Activated CD8-positive, alpha-beta memory T cell treated with anti-CD3 and anti-CD28 coated beads, Interleukin-2, amount 50 U/mL, for 1 hour (primary cell): Measurements from ENCODE around the gene FDX2.
"Not testable (repeated sequence)": the region's sequence is repeated elsewhere in the genome, so short reads cannot be mapped to it uniquely, and the experiment has no call there.

Experiments used
- DNase-seq: peaks from one replicate; pipeline ENCODE4 v3.0.0-alpha.2; 2020; ENCODE audit errors: extremely low read depth

The FDX2 gene

DNA sequence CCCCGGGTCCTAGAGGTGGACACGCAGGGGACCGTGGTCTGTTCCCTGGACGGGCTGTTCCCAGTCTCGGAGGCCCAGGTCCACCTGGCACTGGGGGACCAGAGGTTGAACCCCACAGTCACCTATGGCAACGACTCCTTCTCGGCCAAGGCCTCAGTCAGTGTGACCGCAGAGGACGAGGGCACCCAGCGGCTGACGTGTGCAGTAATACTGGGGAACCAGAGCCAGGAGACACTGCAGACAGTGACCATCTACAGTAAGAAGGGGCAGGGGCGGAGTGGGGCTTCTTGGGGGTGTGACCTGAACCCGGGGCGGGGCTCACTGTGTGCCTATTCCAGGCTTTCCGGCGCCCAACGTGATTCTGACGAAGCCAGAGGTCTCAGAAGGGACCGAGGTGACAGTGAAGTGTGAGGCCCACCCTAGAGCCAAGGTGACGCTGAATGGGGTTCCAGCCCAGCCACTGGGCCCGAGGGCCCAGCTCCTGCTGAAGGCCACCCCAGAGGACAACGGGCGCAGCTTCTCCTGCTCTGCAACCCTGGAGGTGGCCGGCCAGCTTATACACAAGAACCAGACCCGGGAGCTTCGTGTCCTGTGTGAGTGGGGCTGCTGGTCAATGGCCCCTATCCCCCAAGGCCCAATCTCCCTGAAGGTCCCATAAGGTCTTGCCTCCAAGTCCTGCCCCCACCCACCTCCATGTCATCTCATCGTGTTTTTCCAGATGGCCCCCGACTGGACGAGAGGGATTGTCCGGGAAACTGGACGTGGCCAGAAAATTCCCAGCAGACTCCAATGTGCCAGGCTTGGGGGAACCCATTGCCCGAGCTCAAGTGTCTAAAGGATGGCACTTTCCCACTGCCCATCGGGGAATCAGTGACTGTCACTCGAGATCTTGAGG, 31.5 kb downstream of the FDX2 start:
- DNase-seq, result no peak

DNA sequence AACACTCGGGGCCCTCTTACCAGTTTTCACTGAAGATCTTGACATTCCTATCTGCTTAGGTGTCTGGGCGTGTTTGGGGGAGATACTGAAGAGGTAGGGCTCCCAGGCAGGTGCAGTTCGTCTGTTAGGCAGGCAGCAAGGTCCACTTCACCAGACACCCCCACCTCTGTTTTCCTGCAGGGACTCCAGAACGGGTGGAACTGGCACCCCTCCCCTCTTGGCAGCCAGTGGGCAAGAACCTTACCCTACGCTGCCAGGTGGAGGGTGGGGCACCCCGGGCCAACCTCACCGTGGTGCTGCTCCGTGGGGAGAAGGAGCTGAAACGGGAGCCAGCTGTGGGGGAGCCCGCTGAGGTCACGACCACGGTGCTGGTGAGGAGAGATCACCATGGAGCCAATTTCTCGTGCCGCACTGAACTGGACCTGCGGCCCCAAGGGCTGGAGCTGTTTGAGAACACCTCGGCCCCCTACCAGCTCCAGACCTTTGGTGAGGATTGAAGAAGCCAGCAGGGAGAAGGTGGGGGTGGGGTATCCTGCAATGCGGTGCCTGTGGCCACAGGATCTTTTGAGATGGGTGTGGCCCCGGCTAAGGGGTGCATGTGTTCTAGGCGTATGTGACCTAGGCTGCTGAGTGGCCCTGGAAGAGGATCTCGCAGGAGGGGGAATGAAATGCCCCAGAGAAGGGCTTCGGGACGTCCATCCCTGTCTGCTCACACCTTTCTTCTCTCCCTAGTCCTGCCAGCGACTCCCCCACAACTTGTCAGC, 32.3 kb downstream of the FDX2 start:
- no peak for DNase-seq

DNA sequence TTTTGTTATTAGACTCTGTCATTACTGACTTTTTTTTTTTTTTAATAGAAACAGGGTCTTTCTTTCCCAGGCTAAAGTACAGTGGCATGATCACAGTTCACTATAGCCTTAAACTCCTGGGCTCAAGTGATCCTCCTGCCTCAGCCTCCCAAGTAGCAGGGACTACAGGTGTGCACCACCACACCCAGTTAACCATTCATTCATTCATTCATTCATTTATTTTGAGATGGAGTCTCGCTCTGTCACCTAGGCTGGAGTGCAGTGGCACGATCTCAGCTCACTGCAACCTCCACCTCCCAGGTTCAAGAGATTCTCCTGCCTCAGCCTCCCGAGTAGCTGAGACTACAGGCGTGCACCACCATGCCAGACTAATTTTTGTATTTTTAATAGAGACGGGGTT, 33.8 kb downstream of the FDX2 start:
- DNase-seq, result not testable (repeated sequence)

DNA sequence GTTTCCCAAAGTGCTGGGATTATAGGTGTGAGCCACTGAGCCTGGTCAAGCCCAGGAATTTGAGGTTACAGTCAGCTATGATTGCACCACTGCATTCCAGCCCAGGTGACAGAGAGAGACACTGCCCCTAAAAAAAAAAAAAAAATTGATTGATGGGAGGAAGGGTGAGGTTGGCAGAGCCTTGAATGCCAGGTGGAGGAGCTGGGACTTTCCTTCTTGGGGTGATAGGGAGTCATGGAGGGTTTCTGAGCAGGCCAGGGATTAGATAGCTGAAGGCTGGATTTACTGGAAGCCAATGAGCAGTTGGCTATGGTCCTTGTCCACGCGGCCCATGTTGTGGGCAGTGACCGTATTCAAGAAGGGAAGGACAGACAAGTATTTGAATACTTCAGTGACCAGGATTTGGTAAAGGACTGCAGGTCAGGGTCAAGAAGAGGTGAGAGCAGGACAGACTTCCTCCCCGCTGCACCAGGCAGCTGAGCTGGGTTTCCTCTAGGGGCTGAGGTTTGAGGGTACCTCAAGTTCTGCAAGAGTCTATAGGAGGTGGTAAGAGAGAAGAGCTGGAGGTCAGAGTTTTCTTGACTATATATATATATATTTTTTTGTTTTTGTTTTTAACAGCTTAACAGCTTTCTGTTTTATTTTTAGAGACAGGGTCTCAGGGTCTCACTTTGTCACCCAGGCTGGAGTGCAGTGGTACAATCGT, 35.9 kb downstream of the FDX2 start:
- no peak for DNase-seq

DNA sequence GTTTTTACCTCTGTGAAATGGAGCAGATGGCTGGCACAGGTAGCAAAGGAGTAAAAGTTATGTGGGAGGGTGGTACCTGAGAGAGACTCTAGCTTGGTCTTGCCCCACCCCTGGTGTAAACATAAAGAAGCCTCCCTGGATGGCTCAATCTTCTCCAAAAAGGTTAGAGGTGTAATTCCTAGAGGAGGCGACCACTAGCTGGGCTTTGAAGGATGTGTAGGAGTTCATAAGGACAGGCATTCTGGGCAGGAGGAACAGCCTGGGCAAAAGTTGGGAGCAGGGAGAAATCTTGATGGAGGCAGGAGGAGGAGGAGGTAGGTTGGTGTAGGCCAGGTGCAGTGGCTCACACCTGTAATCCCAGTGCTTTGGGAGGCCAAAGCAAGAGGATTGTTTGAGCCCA, 36.9 kb downstream of the FDX2 start:
- no peak for DNase-seq

DNA sequence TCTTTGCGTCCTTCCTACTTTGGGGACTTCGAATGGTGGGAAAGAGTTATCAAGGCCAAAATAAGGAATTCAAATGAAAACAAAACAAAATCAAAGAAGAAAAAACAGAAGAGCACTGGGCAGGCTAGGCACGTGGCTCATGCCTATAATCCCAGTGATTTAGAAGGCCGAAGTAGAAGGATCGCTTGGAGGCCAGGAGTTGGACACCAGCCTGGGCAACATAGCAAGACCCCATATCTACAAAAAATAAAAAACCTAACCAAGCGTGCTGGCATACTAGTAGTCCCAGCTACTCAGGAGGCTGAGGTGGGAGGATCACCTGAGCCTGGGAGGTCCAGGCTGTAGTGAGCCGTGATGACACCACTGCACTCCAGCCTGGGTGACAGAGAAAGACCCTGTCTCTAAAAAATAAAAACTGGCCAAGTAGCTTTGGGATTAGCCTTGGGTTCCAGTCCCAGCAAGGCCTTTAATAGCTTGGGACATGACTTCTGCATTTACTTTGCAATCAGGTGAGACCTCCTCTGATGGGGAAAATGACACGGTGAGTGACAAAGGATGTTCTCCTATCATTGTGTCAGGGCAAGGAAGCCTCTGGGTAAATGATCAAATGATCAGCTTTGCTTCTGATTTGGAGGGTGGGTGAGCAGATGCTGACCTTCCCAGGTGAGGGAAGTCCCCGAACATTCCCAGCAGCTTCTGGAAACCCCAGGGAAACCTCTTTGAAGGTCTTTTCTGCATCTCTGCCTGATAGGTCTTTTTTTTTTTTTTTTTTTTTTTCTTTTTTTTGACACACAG, 37.8 kb downstream of the FDX2 start:
- no peak for DNase-seq

DNA sequence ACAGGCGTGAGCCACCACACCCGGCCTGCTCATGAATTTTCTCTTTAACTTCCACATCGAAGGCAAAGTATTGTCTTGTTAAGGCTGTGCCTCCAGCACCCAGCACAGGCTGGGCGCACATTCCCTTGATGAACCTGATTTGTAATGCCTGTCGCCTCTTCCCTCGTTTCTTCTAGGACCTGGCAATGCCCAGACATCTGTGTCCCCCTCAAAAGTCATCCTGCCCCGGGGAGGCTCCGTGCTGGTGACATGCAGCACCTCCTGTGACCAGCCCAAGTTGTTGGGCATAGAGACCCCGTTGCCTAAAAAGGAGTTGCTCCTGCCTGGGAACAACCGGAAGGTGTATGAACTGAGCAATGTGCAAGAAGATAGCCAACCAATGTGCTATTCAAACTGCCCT, 41.2 kb downstream of the FDX2 start:
- no peak for DNase-seq

DNA sequence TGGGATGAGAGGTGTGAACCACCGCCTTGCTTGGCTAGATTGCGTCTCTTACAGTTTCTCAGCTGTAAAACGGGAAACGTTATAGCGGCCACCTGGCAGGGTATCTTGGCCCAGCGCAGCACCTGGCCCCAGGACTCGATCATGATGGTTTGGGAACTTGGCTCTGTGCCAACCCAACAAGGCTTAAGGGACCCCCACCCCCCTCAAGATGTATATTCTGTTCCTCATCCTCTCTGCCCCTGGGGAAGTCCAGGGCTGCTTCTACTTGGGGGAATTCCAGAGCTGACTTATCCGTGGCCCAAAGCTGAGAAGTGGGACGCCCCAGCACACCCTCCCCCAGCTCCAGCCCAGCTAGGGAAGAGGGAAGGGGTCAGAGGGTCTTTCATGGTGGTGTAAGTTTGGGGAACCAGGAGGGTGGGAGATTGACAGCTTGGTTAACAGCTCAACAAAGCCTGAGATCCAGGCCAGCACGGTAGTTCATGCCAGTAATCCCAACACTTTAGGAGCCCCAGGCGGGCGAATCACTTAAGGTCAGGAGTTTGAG, 44.2 kb downstream of the FDX2 start:
- DNase-seq, result no peak

DNA sequence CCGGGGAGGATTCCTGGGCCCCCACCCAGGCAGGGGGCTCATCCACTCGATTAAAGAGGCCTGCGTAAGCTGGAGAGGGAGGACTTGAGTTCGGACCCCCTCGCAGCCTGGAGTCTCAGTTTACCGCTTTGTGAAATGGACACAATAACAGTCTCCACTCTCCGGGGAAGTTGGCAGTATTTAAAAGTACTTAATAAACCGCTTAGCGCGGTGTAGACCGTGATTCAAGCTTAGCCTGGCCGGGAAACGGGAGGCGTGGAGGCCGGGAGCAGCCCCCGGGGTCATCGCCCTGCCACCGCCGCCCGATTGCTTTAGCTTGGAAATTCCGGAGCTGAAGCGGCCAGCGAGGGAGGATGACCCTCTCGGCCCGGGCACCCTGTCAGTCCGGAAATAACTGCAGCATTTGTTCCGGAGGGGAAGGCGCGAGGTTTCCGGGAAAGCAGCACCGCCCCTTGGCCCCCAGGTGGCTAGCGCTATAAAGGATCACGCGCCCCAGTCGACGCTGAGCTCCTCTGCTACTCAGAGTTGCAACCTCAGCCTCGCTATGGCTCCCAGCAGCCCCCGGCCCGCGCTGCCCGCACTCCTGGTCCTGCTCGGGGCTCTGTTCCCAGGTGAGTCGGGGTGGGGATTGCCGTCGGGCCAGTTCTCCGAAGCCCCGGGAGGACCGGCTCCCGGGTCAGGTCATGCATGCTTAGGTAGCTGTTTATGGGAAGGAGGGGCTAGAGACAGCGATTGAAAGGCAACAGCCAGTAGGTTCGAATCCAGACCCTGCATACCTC, 45.0 kb downstream of the FDX2 start, which contains the start of gene ICAM1:
ICAM1 (plus strand) TSS at position 505 of the 779 bp plus-strand sequence; CDS start at position 545, 40 bp downstream.
- DNase-seq, result peak; percentile 43

DNA sequence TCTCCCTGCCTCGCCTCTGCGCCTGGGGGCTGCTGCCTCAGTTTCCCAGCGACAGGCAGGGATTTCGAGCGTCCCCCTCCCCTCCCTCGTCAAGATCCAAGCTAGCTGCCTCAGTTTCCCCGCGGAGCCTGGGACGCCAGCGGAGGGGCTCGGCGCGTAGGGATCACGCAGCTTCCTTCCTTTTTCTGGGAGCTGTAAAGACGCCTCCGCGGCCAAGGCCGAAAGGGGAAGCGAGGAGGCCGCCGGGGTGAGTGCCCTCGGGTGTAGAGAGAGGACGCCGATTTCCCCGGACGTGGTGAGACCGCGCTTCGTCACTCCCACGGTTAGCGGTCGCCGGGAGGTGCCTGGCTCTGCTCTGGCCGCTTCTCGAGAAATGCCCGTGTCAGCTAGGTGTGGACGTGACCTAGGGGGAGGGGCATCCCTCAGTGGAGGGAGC, 45.6 kb downstream of the FDX2 start:
- no peak for DNase-seq

DNA sequence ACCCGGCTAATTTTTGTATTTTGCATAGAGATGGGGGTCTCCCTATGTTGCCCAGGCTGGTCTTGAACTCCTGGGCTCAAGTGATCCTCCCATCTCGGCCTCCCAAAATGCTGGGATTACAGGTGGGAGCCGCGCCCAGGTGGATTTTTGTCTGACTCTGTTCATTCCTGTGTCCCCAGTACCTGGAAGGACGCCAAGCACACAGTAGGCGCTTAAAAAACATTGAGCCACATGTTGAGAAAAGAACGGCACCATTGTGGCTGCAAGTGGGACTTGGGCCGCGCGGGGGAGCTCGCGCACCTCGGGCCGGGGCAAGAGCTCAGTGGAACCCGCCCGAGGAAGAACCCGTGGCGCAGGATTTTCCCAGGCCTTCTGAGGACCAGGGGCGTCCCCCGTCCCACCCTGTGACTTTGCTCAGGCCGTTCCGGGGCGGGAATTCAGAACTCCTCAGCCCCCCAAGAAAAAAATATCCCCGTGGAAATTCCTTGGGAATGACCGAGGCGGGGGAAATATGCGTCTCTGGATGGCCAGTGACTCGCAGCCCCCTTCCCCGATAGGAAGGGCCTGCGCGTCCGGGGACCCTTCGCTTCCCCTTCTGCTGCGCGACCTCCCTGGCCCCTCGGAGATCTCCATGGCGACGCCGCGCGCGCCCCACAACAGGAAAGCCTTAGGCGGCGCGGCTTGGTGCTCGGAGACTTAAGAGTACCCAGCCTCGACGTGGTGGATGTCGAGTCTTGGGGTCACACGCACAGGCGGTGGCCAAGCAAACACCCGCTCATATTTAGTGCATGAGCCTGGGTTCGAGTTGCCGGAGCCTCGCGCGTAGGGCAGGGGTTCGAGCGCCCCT, 46.3 kb downstream of the FDX2 start:
- DNase-seq, result peak; percentile 39

DNA sequence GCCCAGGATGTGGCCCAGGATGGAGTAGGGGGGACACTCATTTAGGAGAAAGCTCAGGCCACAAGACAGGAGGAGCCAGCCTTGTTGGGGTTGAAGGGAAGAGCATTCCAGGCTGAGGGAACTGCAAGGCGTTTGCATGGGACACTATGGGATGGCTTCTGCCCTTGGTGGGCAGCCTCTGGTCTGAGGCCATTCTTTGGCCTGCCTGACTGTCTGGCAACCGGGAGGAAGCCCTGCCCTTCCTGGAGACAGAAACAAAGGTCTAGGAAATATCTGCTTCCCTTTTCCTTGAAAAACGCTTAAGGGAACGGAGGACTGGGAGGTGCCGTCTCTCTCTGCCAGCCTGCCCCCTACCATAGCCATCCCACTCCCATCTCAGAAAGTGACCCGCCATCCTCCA, 47.7 kb downstream of the FDX2 start:
- DNase-seq, result no peak

DNA sequence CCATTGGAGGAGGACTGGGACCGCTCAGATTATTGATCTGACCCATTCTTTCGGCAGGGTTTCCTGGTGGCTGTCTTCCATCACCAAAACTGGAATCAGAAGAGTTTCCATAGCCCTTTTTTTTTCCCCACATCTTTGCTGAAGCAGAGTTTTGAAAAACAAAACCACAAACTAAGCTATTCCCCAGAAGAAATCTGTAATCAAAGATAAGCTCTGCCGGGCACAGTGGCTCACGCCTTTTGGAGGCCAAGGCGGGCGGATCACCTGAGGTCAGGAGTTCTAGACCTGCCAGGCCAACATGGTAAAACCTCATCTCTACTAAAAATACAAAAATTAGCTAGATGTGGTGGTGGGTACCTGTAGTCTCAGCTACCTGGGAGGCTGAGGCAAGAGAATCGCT, 49.1 kb downstream of the FDX2 start:
- DNase-seq, result no peak

DNA sequence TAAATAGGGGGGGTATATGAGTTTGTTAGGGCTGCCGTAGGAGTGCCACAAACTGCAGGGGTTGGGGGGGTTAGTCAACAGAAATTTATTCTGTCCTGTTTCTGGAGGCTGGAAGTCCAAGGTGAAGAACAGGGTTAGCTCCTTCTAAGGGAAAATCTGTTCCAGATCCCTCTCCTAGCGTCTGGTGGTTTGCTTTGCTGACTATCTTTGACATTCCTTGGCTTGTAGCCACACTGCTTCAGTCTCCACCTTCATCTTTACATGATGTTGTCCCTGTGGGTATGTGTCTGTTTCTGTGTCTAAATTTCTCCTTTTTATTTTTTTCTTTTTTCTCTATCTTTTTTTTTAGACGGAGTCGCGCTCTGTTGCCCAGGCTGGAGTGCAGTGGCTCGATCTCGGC, 53.0 kb downstream of the FDX2 start:
- no peak for DNase-seq

DNA sequence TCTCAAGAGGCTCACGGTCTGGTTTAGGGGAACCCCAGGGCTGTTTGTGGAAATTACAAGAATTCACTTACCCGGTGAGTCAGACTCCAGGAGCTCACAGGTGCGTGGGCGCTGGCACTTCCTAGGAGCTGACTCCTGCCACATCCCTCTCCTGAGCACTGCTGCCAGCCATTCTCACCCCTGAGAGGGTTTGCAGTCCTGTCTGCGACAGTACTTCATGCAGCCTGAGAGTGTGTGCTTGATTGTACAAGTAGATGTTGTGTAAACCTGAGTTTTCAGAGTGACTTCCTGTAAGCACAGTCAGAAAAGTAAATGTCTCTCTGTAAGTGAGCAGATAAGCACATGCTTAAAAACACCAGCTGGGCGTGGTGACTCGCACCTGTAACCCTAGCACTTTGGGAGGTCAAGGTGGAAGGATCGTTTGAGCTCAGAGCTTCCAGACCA, 55.7 kb downstream of the FDX2 start:
- DNase-seq, result no peak
